ENCODE results near the gene RMDN2.

DNA sequence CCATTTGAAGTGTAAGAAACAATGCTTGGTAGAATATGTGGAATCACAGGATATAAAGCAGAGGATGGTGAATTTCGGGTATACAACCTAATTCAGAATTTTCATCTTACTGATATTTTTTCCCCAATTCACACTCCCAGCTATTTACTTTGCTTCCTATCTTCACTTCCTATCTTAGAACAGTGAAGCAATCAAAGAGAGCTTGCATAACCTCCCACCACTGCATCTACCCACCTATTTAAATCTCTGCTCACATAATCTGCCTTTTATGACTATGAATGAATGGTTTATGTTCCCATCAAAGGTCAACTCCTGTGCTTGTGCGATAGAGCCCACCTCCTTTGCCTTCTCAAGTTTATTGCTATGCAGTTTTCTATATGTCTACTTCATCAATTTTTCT is 3.3 kb downstream of the RMDN2 start:
- TF ChIP-seq, protein P1, sequence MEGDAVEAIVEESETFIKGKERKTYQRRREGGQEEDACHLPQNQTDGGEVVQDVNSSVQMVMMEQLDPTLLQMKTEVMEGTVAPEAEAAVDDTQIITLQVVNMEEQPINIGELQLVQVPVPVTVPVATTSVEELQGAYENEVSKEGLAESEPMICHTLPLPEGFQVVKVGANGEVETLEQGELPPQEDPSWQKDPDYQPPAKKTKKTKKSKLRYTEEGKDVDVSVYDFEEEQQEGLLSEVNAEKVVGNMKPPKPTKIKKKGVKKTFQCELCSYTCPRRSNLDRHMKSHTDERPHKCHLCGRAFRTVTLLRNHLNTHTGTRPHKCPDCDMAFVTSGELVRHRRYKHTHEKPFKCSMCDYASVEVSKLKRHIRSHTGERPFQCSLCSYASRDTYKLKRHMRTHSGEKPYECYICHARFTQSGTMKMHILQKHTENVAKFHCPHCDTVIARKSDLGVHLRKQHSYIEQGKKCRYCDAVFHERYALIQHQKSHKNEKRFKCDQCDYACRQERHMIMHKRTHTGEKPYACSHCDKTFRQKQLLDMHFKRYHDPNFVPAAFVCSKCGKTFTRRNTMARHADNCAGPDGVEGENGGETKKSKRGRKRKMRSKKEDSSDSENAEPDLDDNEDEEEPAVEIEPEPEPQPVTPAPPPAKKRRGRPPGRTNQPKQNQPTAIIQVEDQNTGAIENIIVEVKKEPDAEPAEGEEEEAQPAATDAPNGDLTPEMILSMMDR (IDR thresholded peaks at IDR 0.05): no peak
- TF ChIP-seq EP300 (IDR thresholded peaks at IDR 0.05) (peak in 1 of 2 donors; percentile 66), POLR2A (IDR thresholded peaks at IDR 0.05) (no peak)

All from tibial nerve (tissue), 4 donors.